ENCODE results near the gene NFE2L2.
"Not testable (repeated sequence)": the region's sequence is repeated elsewhere in the genome, so short reads cannot be mapped to it uniquely, and the experiment has no call there.

The NFE2L2 gene

GRCh38 chr2:177193240-177193639 lies 71.3 kb downstream of the NFE2L2 start:
- Histone ChIP-seq H3K27ac (ENCODE audit: low read depth, low read length, severe bottlenecking) (no peak overlapping the region), H3K4me1 (ENCODE audit: control insufficient read depth, insufficient read depth, low read length, poor library complexity, severe bottlenecking) (no peaks in the 10 kb centered on the region), H3K9me3 (ENCODE audit: control insufficient read depth, low read length) (no peaks in the 10 kb centered on the region), H3K4me3 (ENCODE audit: extremely low read depth, insufficient read depth, low read length, poor library complexity, severe bottlenecking) (no peak overlapping the region), H3K36me3 (ENCODE audit: control insufficient read depth, insufficient read depth, low read length) (no peaks in the 10 kb centered on the region)
- no CpG with 5 or more reads among the region's 4 CpGs for WGBS, 2 experiments (ENCODE audit: insufficient coverage in 2 of 2)

GRCh38 chr2:177192788-177193187 lies 71.7 kb downstream of the NFE2L2 start:
- Histone ChIP-seq H3K4me1 (ENCODE audit: control insufficient read depth, insufficient read depth, low read length, poor library complexity, severe bottlenecking) (peaks cover 2% of the 10 kb centered on the region), H3K9me3 (ENCODE audit: control insufficient read depth, low read length) (no peaks in the 10 kb centered on the region), H3K4me3 (ENCODE audit: extremely low read depth, insufficient read depth, low read length, poor library complexity, severe bottlenecking) (no peak overlapping the region), H3K36me3 (ENCODE audit: control insufficient read depth, insufficient read depth, low read length) (no peaks in the 10 kb centered on the region), H3K27ac (ENCODE audit: low read depth, low read length, severe bottlenecking) (no peak overlapping the region)
- no CpG with 5 or more reads among the region's 1 CpG for WGBS, 2 experiments (ENCODE audit: insufficient coverage in 2 of 2)

- 100% methylated on average over 1 of the region's 1 CpG; no CpG with 5 or more reads in 1 of the 2 experiments for WGBS, 2 experiments (ENCODE audit: insufficient coverage in 2 of 2)
- Histone ChIP-seq H3K27ac (ENCODE audit: low read depth, low read length, severe bottlenecking) (no peak overlapping the region), H3K4me1 (ENCODE audit: control insufficient read depth, insufficient read depth, low read length, poor library complexity, severe bottlenecking) (peaks cover 4% of the 10 kb centered on the region), H3K36me3 (ENCODE audit: control insufficient read depth, insufficient read depth, low read length) (no peaks in the 10 kb centered on the region), H3K4me3 (ENCODE audit: extremely low read depth, insufficient read depth, low read length, poor library complexity, severe bottlenecking) (no peak overlapping the region), H3K9me3 (ENCODE audit: control insufficient read depth, low read length) (peaks cover 3% of the 10 kb centered on the region)
Measured at GRCh38 chr2:177190941-177191340, 73.6 kb downstream of the NFE2L2 start.

- Histone ChIP-seq H3K9me3 (ENCODE audit: control insufficient read depth, low read length) (peaks cover 5% of the 10 kb centered on the region), H3K36me3 (ENCODE audit: control insufficient read depth, insufficient read depth, low read length) (no peaks in the 10 kb centered on the region), H3K27ac (ENCODE audit: low read depth, low read length, severe bottlenecking) (no peak overlapping the region), H3K4me3 (ENCODE audit: extremely low read depth, insufficient read depth, low read length, poor library complexity, severe bottlenecking) (no peak overlapping the region), H3K4me1 (ENCODE audit: control insufficient read depth, insufficient read depth, low read length, poor library complexity, severe bottlenecking) (peaks cover 4% of the 10 kb centered on the region)
- WGBS, 2 experiments (ENCODE audit: insufficient coverage in 2 of 2), result 92 to 94% methylated on average over 5 of the region's 7 CpGs
Measured at GRCh38 chr2:177188482-177189469, 75.8 kb downstream of the NFE2L2 start.

GRCh38 chr2:177187631-177188312 lies 76.8 kb downstream of the NFE2L2 start:
- peaks cover 11% of the 10 kb centered on the region for H3K4me1 ChIP-seq (ENCODE audit: control insufficient read depth, insufficient read depth, low read length, poor library complexity, severe bottlenecking)
- H3K36me3 ChIP-seq (ENCODE audit: control insufficient read depth, insufficient read depth, low read length), result no peaks in the 10 kb centered on the region
- peaks cover 5% of the 10 kb centered on the region for H3K9me3 ChIP-seq (ENCODE audit: control insufficient read depth, low read length)
- peak overlapping the region; percentile 59 for H3K27ac ChIP-seq (ENCODE audit: low read depth, low read length, severe bottlenecking)
- no peak overlapping the region for H3K4me3 ChIP-seq (ENCODE audit: extremely low read depth, insufficient read depth, low read length, poor library complexity, severe bottlenecking)
- 51 to 73% methylated on average over 5 of the region's 8 CpGs for WGBS, 2 experiments (ENCODE audit: insufficient coverage in 2 of 2)

- H3K4me3 ChIP-seq (ENCODE audit: extremely low read depth, insufficient read depth, low read length, poor library complexity, severe bottlenecking); H3K27ac ChIP-seq (ENCODE audit: low read depth, low read length, severe bottlenecking); H3K36me3 ChIP-seq (ENCODE audit: control insufficient read depth, insufficient read depth, low read length); H3K9me3 ChIP-seq (ENCODE audit: control insufficient read depth, low read length): not testable (repeated sequence)
- 87 to 91% methylated on average over 4 to 6 of the region's 7 CpGs for WGBS, 2 experiments (ENCODE audit: insufficient coverage in 2 of 2)
- H3K4me1 ChIP-seq (ENCODE audit: control insufficient read depth, insufficient read depth, low read length, poor library complexity, severe bottlenecking), result peaks cover 11% of the 10 kb centered on the region
Measured at GRCh38 chr2:177186038-177186437, 78.5 kb downstream of the NFE2L2 start.

GRCh38 chr2:177184606-177185005 lies 79.9 kb downstream of the NFE2L2 start:
- WGBS, 2 experiments (ENCODE audit: insufficient coverage in 2 of 2), result no CpG with 5 or more reads among the region's 1 CpG
- H3K36me3 ChIP-seq (ENCODE audit: control insufficient read depth, insufficient read depth, low read length), result no peaks in the 10 kb centered on the region
- peaks cover 11% of the 10 kb centered on the region for H3K4me1 ChIP-seq (ENCODE audit: control insufficient read depth, insufficient read depth, low read length, poor library complexity, severe bottlenecking)
- H3K4me3 ChIP-seq (ENCODE audit: extremely low read depth, insufficient read depth, low read length, poor library complexity, severe bottlenecking), result no peak overlapping the region
- H3K27ac ChIP-seq (ENCODE audit: low read depth, low read length, severe bottlenecking), result no peak overlapping the region
- H3K9me3 ChIP-seq (ENCODE audit: control insufficient read depth, low read length), result peaks cover 5% of the 10 kb centered on the region

GRCh38 chr2:177183860-177184259 lies 80.7 kb downstream of the NFE2L2 start:
- H3K9me3 ChIP-seq (ENCODE audit: control insufficient read depth, low read length), result peaks cover 5% of the 10 kb centered on the region
- no peak overlapping the region for H3K4me3 ChIP-seq (ENCODE audit: extremely low read depth, insufficient read depth, low read length, poor library complexity, severe bottlenecking)
- no peaks in the 10 kb centered on the region for H3K36me3 ChIP-seq (ENCODE audit: control insufficient read depth, insufficient read depth, low read length)
- no peak overlapping the region for H3K27ac ChIP-seq (ENCODE audit: low read depth, low read length, severe bottlenecking)
- peaks cover 11% of the 10 kb centered on the region for H3K4me1 ChIP-seq (ENCODE audit: control insufficient read depth, insufficient read depth, low read length, poor library complexity, severe bottlenecking)

Data from mesodermal cell (in vitro differentiated cells).